ENCODE results near the gene LRRC2.

- TF ChIP-seq POLR2AphosphoS5 (IDR thresholded peaks at IDR 0.05): no peak
- TF ChIP-seq CTCF (IDR thresholded peaks at IDR 0.05): no peak
- no peak for TF ChIP-seq POLR2A (IDR thresholded peaks at IDR 0.05)
- TF ChIP-seq EP300 (IDR thresholded peaks at IDR 0.05): no peak
Measured at GRCh38 chr3:46470831-46471230, 95.3 kb downstream of the LRRC2 start.
